OCI-LY7 (cell line): Measurements from ENCODE around the gene OR10C1.

Experiments
- EZH2phosphoT487 ChIP-seq: fragments of 200-600 bp; sonication (generic); IDR thresholded peaks from 2 replicates; pipeline ENCODE4 v1.6.1; 2018; ENCODE audit warnings: low read depth, borderline replicate concordance, mild to moderate bottlenecking, mixed run types, antibody characterized with exemption, low read length, moderate library complexity, mixed read lengths
- TF ChIP-seq, protein P1 (sequence below): fragments of 200-600 bp; sonication (generic); conservative IDR thresholded peaks from 2 replicates; pipeline ENCODE4 v1.5.1; 2014; ENCODE audit warnings: mild to moderate bottlenecking, antibody characterized with exemption, low read length, moderate library complexity, mixed read lengths

DNA sequence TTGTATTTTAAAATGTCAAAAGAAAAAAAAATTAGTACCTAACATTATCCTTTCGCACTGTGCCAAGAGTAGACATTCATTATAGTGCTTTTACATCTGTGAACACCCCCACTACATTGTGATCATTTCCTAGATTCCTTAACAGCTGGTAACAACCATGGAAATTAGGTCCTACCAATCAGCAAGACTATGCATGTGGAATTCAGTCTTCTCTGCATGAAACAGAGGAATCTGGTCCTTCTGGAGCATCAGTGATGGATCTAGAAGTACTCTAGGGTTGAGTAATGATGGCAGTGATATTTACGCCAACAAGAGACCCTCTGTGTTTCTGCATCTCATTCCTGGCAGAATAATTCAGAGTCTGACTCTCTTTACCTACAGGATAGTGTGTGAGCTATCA, 14.9 kb upstream of the OR10C1 start:
- TF ChIP-seq, protein P1, sequence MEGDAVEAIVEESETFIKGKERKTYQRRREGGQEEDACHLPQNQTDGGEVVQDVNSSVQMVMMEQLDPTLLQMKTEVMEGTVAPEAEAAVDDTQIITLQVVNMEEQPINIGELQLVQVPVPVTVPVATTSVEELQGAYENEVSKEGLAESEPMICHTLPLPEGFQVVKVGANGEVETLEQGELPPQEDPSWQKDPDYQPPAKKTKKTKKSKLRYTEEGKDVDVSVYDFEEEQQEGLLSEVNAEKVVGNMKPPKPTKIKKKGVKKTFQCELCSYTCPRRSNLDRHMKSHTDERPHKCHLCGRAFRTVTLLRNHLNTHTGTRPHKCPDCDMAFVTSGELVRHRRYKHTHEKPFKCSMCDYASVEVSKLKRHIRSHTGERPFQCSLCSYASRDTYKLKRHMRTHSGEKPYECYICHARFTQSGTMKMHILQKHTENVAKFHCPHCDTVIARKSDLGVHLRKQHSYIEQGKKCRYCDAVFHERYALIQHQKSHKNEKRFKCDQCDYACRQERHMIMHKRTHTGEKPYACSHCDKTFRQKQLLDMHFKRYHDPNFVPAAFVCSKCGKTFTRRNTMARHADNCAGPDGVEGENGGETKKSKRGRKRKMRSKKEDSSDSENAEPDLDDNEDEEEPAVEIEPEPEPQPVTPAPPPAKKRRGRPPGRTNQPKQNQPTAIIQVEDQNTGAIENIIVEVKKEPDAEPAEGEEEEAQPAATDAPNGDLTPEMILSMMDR, result no peak
- no peak for TF ChIP-seq EZH2phosphoT487
